CD4-positive, alpha-beta T cell (primary cell): ENCODE data around the gene PCDHB9. TPM values are rescaled to one million over a fixed set of nuclear protein-coding genes. Genes with fewer than 3 reads are reported as not detected.
"Not testable (repeated sequence)": the region's sequence is repeated elsewhere in the genome, so short reads cannot be mapped to it uniquely, and the experiment has no call there.

ENCODE experiments used
- ATAC-seq: fragments of 200-7000 bp; cut with Tn5 transposase; one replicate; pipeline ENCODE4 v1.10.0; 2022; ENCODE audit warnings: mild to moderate bottlenecking; ENCODE audit not compliant: poor library complexity
- CTCF ChIA-PET: fragments of 350-600 bp; sonication (Branson Sonifier 250); formaldehyde crosslinking; loops from one replicate; lab custom pipeline; 2021; ENCODE audit warnings: antibody characterized with exemption, inconsistent platforms; lab: Charles Lee
- POLR2A ChIA-PET: fragments of 350-600 bp; sonication (Branson Sonifier 250); formaldehyde crosslinking; loops from one replicate; lab custom pipeline; 2021; ENCODE audit warnings: antibody characterized with exemption, inconsistent platforms; lab: Charles Lee
- DNase-seq, 14 experiments: peaks; one replicate each; pipeline ENCODE4 v3.0.0-alpha.2; 2013 to 2020; ENCODE audit warnings: mixed read lengths in 2 of 14
- H3K27ac ChIP-seq, 2 donors: one replicate each; pipeline versions ENCODE4 v1.5.1 to v1.7.0; 2013; ENCODE audit warnings: low read length in 2 of 2, low read depth in 1 of 2, mild to moderate bottlenecking in 1 of 2
- H3K27me3 ChIP-seq, 2 experiments: 1 replicate in 1 of 2; 2 replicates in 1 of 2; pipeline versions ENCODE4 v1.6.1 to v1.7.0; 2013; ENCODE audit warnings: low read length in 2 of 2, control low read depth in 1 of 2, mild to moderate bottlenecking in 1 of 2, moderate library complexity in 1 of 2; ENCODE audit not compliant: insufficient read depth in 2 of 2, control insufficient read depth in 1 of 2
- H3K36me3 ChIP-seq: one replicate; pipeline ENCODE4 v1.6.1; 2013; ENCODE audit warnings: low read length, control low read depth; ENCODE audit not compliant: insufficient read depth
- H3K4me1 ChIP-seq: one replicate; pipeline ENCODE4 v1.6.1; 2013; ENCODE audit warnings: low read length, control low read depth; ENCODE audit not compliant: insufficient read depth
- H3K4me3 ChIP-seq: one replicate; pipeline ENCODE4 v1.5.1; 2013; ENCODE audit warnings: mild to moderate bottlenecking, low read length, moderate library complexity
- H3K9me3 ChIP-seq, 2 experiments: 1 replicate in 1 of 2; 2 replicates in 1 of 2; pipeline versions ENCODE4 v1.6.1 to v1.7.0; 2013; ENCODE audit warnings: low read length in 2 of 2, mild to moderate bottlenecking in 2 of 2, control low read depth in 1 of 2, moderate library complexity in 1 of 2; ENCODE audit not compliant: control insufficient read depth in 1 of 2, insufficient read depth in 1 of 2
- H3K27ac Mint-ChIP-seq: one replicate; pipeline ENCODE4 v1.8.0; 2020; ENCODE audit warnings: mixed read lengths
- H3K27me3 Mint-ChIP-seq: one replicate; pipeline ENCODE4 v1.8.0; 2021; ENCODE audit warnings: mixed read lengths
- H3K36me3 Mint-ChIP-seq: one replicate; pipeline ENCODE4 v1.8.0; 2021; ENCODE audit warnings: low read depth, mixed read lengths
- H3K4me1 Mint-ChIP-seq: one replicate; pipeline ENCODE4 v1.8.0; 2021; ENCODE audit warnings: low read depth, mixed read lengths
- H3K4me3 Mint-ChIP-seq: one replicate; pipeline ENCODE4 v1.8.0; 2020; ENCODE audit warnings: mild to moderate bottlenecking, mixed read lengths
- H3K9me3 Mint-ChIP-seq: one replicate; pipeline ENCODE4 v1.8.0; 2020; ENCODE audit warnings: mixed read lengths
- CTCF ChIP-seq: fragments of 200-600 bp; IDR thresholded peaks from one replicate; pipeline ENCODE4 v1.8.0; 2022; ENCODE audit warnings: antibody characterized with exemption, mild to moderate bottlenecking
- intact Hi-C, 2 experiments: fragments of 100-400 bp; cut with DNase I in 1 of 2; cut with micrococcal nuclease in 1 of 2; formaldehyde crosslinking; loops; one replicate each; pipeline versions ENCODE4 v1.15.1 to v1.9.0; 2023 to 2025; cut with DNase I, micrococcal nuclease
- polyA plus RNA-seq, 2 donors: library from polyadenylated mRNA; unstranded; fragments of 120-200 nt; gene quantifications; one replicate each; pipeline ENCODE4 v1.2.1, GENCODE V29; 2013
- total RNA-seq, 174 experiments: library from RNA in 2 of 174; stranded (reverse) in 2 of 174; gene quantifications; one replicate each; pipeline ENCODE4 v1.2.3 and lab custom pipeline; 2021 to 2026

The PCDHB9 gene
- not detected for total RNA-seq
- 0.11 TPM for polyA plus RNA-seq (2013, experiment 1 of 2)
- 0.12 TPM for polyA plus RNA-seq (2013, experiment 2 of 2)
- 0 to 0.19 (median 0) reads per million in 172 experiments for total RNA-seq (lab: John Stamatoyannopoulos, UW)

GRCh38 chr5:141186897-141187512, at the start of gene PCDHB9:
PCDHB9 (plus strand) TSS chr5:141187161; CDS start chr5:141187319, 158 bp downstream.
- Mint-ChIP-seq H3K27ac (no peak within 1 kb of the TSS), H3K4me3 (peak within 1 kb of the TSS; percentile 59), H3K27me3 (peaks cover 83% of the 10 kb centered on the region), H3K36me3 (peaks cover 18% of the 10 kb centered on the region), H3K9me3 (peaks cover 13% of the 10 kb centered on the region), H3K4me1 (peaks cover 6% of the 10 kb centered on the region)
- no peaks in the 10 kb centered on the region for H3K36me3 ChIP-seq
- no peak within 1 kb of the TSS for H3K4me3 ChIP-seq
- intact Hi-C loops, result no loop called here
- H3K9me3 ChIP-seq, result peaks cover 17 to 25% of the 10 kb centered on the region in 2 experiments
- H3K4me1 ChIP-seq, result peaks cover 4% of the 10 kb centered on the region
- TF ChIP-seq CTCF, result peak; percentile 21
- ATAC-seq (no peak), DNase-seq (peak in 5 of 14 experiments; percentile 7 to 53 (median 44))
- H3K27me3 ChIP-seq, result peaks cover 11 to 28% of the 10 kb centered on the region in 2 experiments
- CTCF ChIA-PET, result interaction anchor here (1.6 kb wide), 1 partner anchor 10 kb away, joined by 3 read pairs; no protein-coding TSS in a partner anchor
- no peak within 1 kb of the TSS for H3K27ac ChIP-seq
- POLR2A ChIA-PET, result no interaction called here

GRCh38 chr5:141137346-141137745, 49.6 kb upstream of the PCDHB9 start:
- H3K4me1 Mint-ChIP-seq, POLR2A ChIA-PET, intact Hi-C loops, H3K4me3 ChIP-seq, CTCF ChIA-PET, H3K4me3 Mint-ChIP-seq, H3K36me3 ChIP-seq, ATAC-seq, H3K27ac ChIP-seq, H3K27ac Mint-ChIP-seq, H3K36me3 Mint-ChIP-seq, H3K4me1 ChIP-seq, DNase-seq: not testable (repeated sequence)
- Mint-ChIP-seq H3K9me3 (peaks cover 25% of the 10 kb centered on the region), H3K27me3 (peaks cover 52% of the 10 kb centered on the region)
- H3K27me3 ChIP-seq, result peaks cover 0 to 15% of the 10 kb centered on the region in 2 experiments
- peaks cover 25 to 34% of the 10 kb centered on the region in 2 experiments for H3K9me3 ChIP-seq

GRCh38 chr5:141149812-141150211, 37.1 kb upstream of the PCDHB9 start, which contains the start of gene PCDHB6:
PCDHB6 (plus strand) TSS chr5:141150057; CDS start chr5:141150258, 201 bp downstream.
- peaks cover 10 to 15% of the 10 kb centered on the region in 2 experiments for H3K27me3 ChIP-seq
- intact Hi-C loops, result no loop called here
- no peak within 1 kb of the TSS for H3K4me3 ChIP-seq
- DNase-seq (peak in 2 of 14 experiments; percentile 5), ATAC-seq (no peak)
- no peak for TF ChIP-seq CTCF
- H3K4me1 Mint-ChIP-seq, result peaks cover 5% of the 10 kb centered on the region
- H3K27ac ChIP-seq, result no peak within 1 kb of the TSS
- H3K27ac Mint-ChIP-seq, result no peak within 1 kb of the TSS
- no peaks in the 10 kb centered on the region for H3K36me3 ChIP-seq
- peaks cover 73% of the 10 kb centered on the region for H3K27me3 Mint-ChIP-seq
- peak within 1 kb of the TSS; percentile 72 for H3K4me3 Mint-ChIP-seq
- peaks cover 5% of the 10 kb centered on the region for H3K36me3 Mint-ChIP-seq
- POLR2A ChIA-PET, result no interaction called here
- peaks cover 2 to 28% of the 10 kb centered on the region in 2 experiments for H3K9me3 ChIP-seq
- H3K9me3 Mint-ChIP-seq, result peaks cover 12% of the 10 kb centered on the region
- CTCF ChIA-PET, result interaction anchor here (0.5 kb wide), 1 partner anchor 21 kb away, joined by 3 read pairs; no protein-coding TSS in a partner anchor
- H3K4me1 ChIP-seq, result no peaks in the 10 kb centered on the region
